HepG2 (cell line): ENCODE results near the gene CTDSP2. TPM values are rescaled to one million over a fixed set of nuclear protein-coding genes. Genes with fewer than 3 reads are reported as not detected.

Experiments used
- ATAC-seq: fragments of 200-7000 bp; cut with Tn5 transposase; 3 replicates; pipeline ENCODE4 v1.9.1; 2020; ENCODE audit warnings: mild to moderate bottlenecking, moderate library complexity
- BruUV-seq: library from RNA; stranded (reverse); fragments of 400-500 nt; replicated peaks from 2 replicates; lab custom pipeline; 2021; lab: Mats Ljungman, UMichigan
- CTCF ChIA-PET: fragments of 300-600 bp; formaldehyde crosslinking; extraction: SDS; loops from one replicate; lab custom pipeline; 2021; ENCODE audit warnings: low total read pairs, inconsistent platforms, low intra/inter-chr PET ratio; lab: Yijun Ruan, JAX
- POLR2A ChIA-PET: fragments of 350-600 bp; sonication (Branson Sonifier 250); formaldehyde crosslinking; loops from one replicate; lab custom pipeline; 2020; ENCODE audit warnings: antibody characterized with exemption, inconsistent platforms; lab: Yijun Ruan, JAX
- DNase-seq: peaks from one replicate; pipeline ENCODE4 v3.0.0-alpha.2; 2015; ENCODE audit warnings: low spot score
- FAIRE-seq: peaks from 3 replicates; lab custom pipeline; 2011; peaks lifted over from hg19 to GRCh38; lab: Jason Lieb, UNC
- H2AFZ ChIP-seq: one replicate; pipeline ENCODE4 v1.6.1; 2011; ENCODE audit warnings: low read length, inconsistent platforms
- H3K27ac ChIP-seq: fragments of 300-600 bp; 3 replicates; pipeline ENCODE4 v1.8.0; 2011; ENCODE audit warnings: mixed run types, mild to moderate bottlenecking, mixed read lengths, low read length, inconsistent platforms; ENCODE audit not compliant: insufficient read depth; ENCODE audit errors: extremely low read length
- H3K27me3 ChIP-seq, 2 experiments: fragments of 200-600 bp in 1 of 2; 2 replicates in 1 of 2; 3 replicates in 1 of 2; pipeline versions ENCODE4 v1.6.0 to v1.8.0; 2011; ENCODE audit warnings: low read length in 2 of 2, mild to moderate bottlenecking in 2 of 2, moderate library complexity in 2 of 2, inconsistent platforms in 1 of 2; ENCODE audit not compliant: insufficient read depth in 2 of 2, control insufficient read depth in 1 of 2
- H3K36me3 ChIP-seq, 2 experiments: fragments of 200-600 bp in 1 of 2; replicated peaks in 1 of 2; 2 replicates in 1 of 2; 3 replicates in 1 of 2; pipeline versions ENCODE4 v1.5.1 to v1.8.0; 2011; ENCODE audit warnings: low read length in 2 of 2, inconsistent platforms in 1 of 2; ENCODE audit not compliant: insufficient read depth in 2 of 2, control insufficient read depth in 1 of 2
- H3K4me1 ChIP-seq: 2 replicates; pipeline ENCODE4 v1.5.1; 2012; ENCODE audit warnings: low read length, inconsistent platforms; ENCODE audit not compliant: insufficient read depth
- H3K4me2 ChIP-seq: 2 replicates; pipeline ENCODE4 v1.6.0; 2011; ENCODE audit warnings: low read depth, low read length, inconsistent platforms
- H3K4me3 ChIP-seq, 3 experiments: fragments of 200-600 bp in 1 of 3; sonication (generic), shearing (Covaris generic) in 1 of 3; replicated peaks in 1 of 3; 2 replicates each; pipeline ENCODE4 v1.5.1; 2011 to 2016; ENCODE audit warnings: low read length in 3 of 3, inconsistent platforms in 2 of 3, low read depth in 2 of 3, mild to moderate bottlenecking in 2 of 3, control low read depth in 1 of 3, mixed read lengths in 1 of 3; ENCODE audit not compliant: insufficient read depth in 1 of 3
- H3K79me2 ChIP-seq: one replicate; pipeline ENCODE4 v1.6.1; 2011; ENCODE audit warnings: low read length, inconsistent platforms; ENCODE audit not compliant: insufficient read depth
- H3K9ac ChIP-seq: 2 replicates; pipeline ENCODE4 v1.6.0; 2011; ENCODE audit warnings: mild to moderate bottlenecking, low read depth, low read length, inconsistent platforms; ENCODE audit not compliant: insufficient read depth
- H3K9me3 ChIP-seq: 2 replicates; pipeline ENCODE4 v1.5.1; 2012; ENCODE audit warnings: mild to moderate bottlenecking, low read length
- H4K20me1 ChIP-seq: 2 replicates; pipeline ENCODE4 v1.6.0; 2011; ENCODE audit warnings: inconsistent platforms, mild to moderate bottlenecking, low read length, moderate library complexity; ENCODE audit not compliant: insufficient read depth
- CTCF ChIP-seq: sonication (generic); formaldehyde crosslinking; IDR thresholded peaks from 2 replicates; pipeline ENCODE4 v1.5.0; 2020; ENCODE audit warnings: mild to moderate bottlenecking, missing genetic modification reagents, moderate library complexity
- E2F5 ChIP-seq: sonication (generic); formaldehyde crosslinking; conservative IDR thresholded peaks from 2 replicates; pipeline ENCODE4 v1.4.0; 2020; ENCODE audit warnings: missing genetic modification reagents
- IRF1 ChIP-seq: sonication (generic); formaldehyde crosslinking; IDR thresholded peaks from 2 replicates; pipeline ENCODE4 v1.4.0; 2020; ENCODE audit warnings: low read depth, mild to moderate bottlenecking, missing genetic modification reagents
- KLF13 ChIP-seq: sonication (generic); formaldehyde crosslinking; IDR thresholded peaks from 2 replicates; pipeline ENCODE4 v1.4.0; 2020; ENCODE audit warnings: mild to moderate bottlenecking, missing genetic modification reagents
- MTERF4 ChIP-seq: sonication (generic); formaldehyde crosslinking; IDR thresholded peaks from 2 replicates; pipeline ENCODE4 v1.8.0; 2023; ENCODE audit warnings: mild to moderate bottlenecking, missing genetic modification reagents
- PHF20 ChIP-seq: sonication (generic); formaldehyde crosslinking; IDR thresholded peaks from 2 replicates; pipeline ENCODE4 v1.5.0; 2020; ENCODE audit warnings: mild to moderate bottlenecking, missing genetic modification reagents
- POLR2A ChIP-seq, 2 experiments: IDR thresholded peaks; 2 replicates each; pipeline ENCODE4 v1.6.1; 2011; ENCODE audit warnings: low read depth in 2 of 2, low read length in 2 of 2, mild to moderate bottlenecking in 1 of 2, moderate library complexity in 1 of 2; ENCODE audit not compliant: insufficient read depth in 1 of 2
- SP1 ChIP-seq, 2 experiments: fragments of 450-650 bp in 1 of 2; sonication (generic) in 1 of 2; formaldehyde crosslinking in 1 of 2; IDR thresholded peaks; 2 replicates each; pipeline versions ENCODE4 v1.4.0 to v1.6.1; 2016 to 2020; ENCODE audit warnings: missing genetic modification reagents in 1 of 2
- TGIF2 ChIP-seq: IDR thresholded peaks from 2 replicates; pipeline ENCODE4 v1.6.1; 2016; ENCODE audit warnings: control low read depth, missing compliant biosample characterization
- U2AF1 ChIP-seq: fragments of 200-400 bp; formaldehyde crosslinking; optimal IDR thresholded peaks from 2 replicates; pipeline ENCODE3; 2017; ENCODE audit warnings: mild to moderate bottlenecking, low read depth, low read length
- ZFP36L2 ChIP-seq: sonication (generic); formaldehyde crosslinking; IDR thresholded peaks from 2 replicates; pipeline ENCODE4 v1.4.0; 2020; ENCODE audit warnings: missing genetic modification reagents
- ZNF496 ChIP-seq: sonication (generic); formaldehyde crosslinking; IDR thresholded peaks from 2 replicates; pipeline ENCODE4 v1.8.1; 2023; ENCODE audit warnings: mild to moderate bottlenecking, moderate library complexity, missing genetic modification reagents; ENCODE audit not compliant: insufficient replicate concordance
- WGBS: methylation state at CpG from one replicate; pipeline ENCODE4 v1.1.6; 2017; ENCODE audit warnings: low lambda C conversion rate; 5-methylcytosine and 5-hydroxymethylcytosine counted together
- in situ Hi-C: cut with HindIII; loops from 2 replicates; pipeline ENCODE4 v1.10.0; 2017; ENCODE audit warnings: low pct_unique_long_range_greater_than_20kb; ENCODE audit not compliant: extremely low pct_ligation_motif_present
- intact Hi-C: fragments of 100-400 bp; cut with micrococcal nuclease; formaldehyde crosslinking; loops from one replicate; pipeline ENCODE4 v1.10.0; 2022; ENCODE audit not compliant: unreplicated experiment
- polyA plus RNA-seq, 8 experiments: library from polyadenylated mRNA; depleted of rRNA in 3 of 8; stranded (reverse) in 7 of 8; unstranded in 1 of 8; fragments of >200 nt; fragmentation: Illumina TruSeq in 4 of 8; extraction: Trizol in 4 of 8; gene quantifications; 2 replicates each; pipeline versions ENCODE4 v1.2.1 to v1.2.3, GENCODE V29; 2011 to 2016; ENCODE audit warnings: low read depth in 4 of 8, missing spikeins in 1 of 8, mixed read lengths in 1 of 8; ENCODE audit not compliant: insufficient read depth in 1 of 8
- total RNA-seq, 5 experiments: library from RNA; depleted of rRNA; stranded (reverse); fragments of >200 nt; fragmentation: Illumina TruSeq; extraction: Trizol; gene quantifications; 2 replicates each; pipeline ENCODE4 v1.2.3, GENCODE V29; 2016; ENCODE audit warnings: low read depth in 1 of 5
- TF ChIP-seq, protein P1 (sequence below): IDR thresholded peaks from 2 replicates; pipeline ENCODE4 v1.6.1; 2016; ENCODE audit warnings: low read depth, borderline replicate concordance

The CTDSP2 gene
- total and polyA plus RNA-seq, 2 of the 13 experiments (the other 11 are each of a cell fraction or from before 2014, with no cell fraction given): 38.1 to 82.5 TPM

DNA sequence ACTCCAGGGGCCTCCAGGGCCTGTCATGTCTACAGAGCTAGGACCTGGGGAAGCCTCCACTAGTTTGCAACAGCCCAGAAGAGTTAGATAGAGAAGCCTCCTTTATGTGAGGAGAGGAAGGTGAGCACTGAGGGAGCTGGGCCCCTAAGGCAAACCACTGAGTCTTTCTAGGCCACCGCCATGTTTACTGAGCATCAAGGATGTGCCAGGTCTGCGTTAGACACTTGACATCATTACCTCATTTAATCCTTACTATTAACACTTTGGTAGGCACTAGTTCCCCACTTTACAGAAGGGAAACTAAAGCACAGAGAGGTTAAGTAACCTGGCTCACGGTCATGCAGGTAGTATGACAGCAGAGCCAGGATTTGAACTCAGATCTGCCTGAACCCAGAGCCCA is 12.9 kb downstream of the CTDSP2 start:
- 90% methylated on average over 3 of the region's 3 CpGs for WGBS
- Histone ChIP-seq H3K36me3 (peaks cover 13 to 25% of the 10 kb centered on the region in 2 experiments), H2AFZ (no peak overlapping the region), H3K4me1 (peaks cover 63% of the 10 kb centered on the region), H4K20me1 (peaks cover 96% of the 10 kb centered on the region), H3K27ac (no peak overlapping the region), H3K27me3 (no peaks in the 10 kb centered on the region), H3K4me3 (no peak overlapping the region), H3K9me3 (no peaks in the 10 kb centered on the region), H3K9ac (no peak overlapping the region), H3K79me2 (peaks cover 85% of the 10 kb centered on the region), H3K4me2 (no peak overlapping the region)
- CTCF ChIA-PET: interaction anchor here (3.1 kb wide), 1 partner anchor 72 kb away, joined by 12 read pairs; no protein-coding TSS in a partner anchor
- BruUV-seq: no TSS peak
- DNase-seq (no peak), FAIRE-seq (no peak), ATAC-seq (no peak)
- intact Hi-C loops (no loop called here), in situ Hi-C loops (no loop called here)
- TF ChIP-seq, protein P1, sequence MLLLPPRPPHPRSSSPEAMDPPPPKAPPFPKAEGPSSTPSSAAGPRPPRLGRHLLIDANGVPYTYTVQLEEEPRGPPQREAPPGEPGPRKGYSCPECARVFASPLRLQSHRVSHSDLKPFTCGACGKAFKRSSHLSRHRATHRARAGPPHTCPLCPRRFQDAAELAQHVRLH (CRISPR knock-in tag): no peak
- TF ChIP-seq POLR2A (IDR thresholded peaks at IDR 0.05; ENCODE audit: insufficient read depth in 1 of 2, low read depth in 2 of 2, low read length in 2 of 2): 0 out of 4 replicates have a peak, but pooled peaks of 1 of the 2 experiments have one; percentile 18
- POLR2A ChIA-PET: no interaction called here

- H3K4me2 ChIP-seq: no peak overlapping the region
- ChIA-PET POLR2A (interaction anchor here (0.7 to 1.5 kb wide), 5 partner anchors 10 to 89 kb away, joined by 3 to 7 read pairs (median 5); partner anchors contain the start of gene CTDSP2), CTCF (interaction anchor here (3.9 kb wide), 1 partner anchor 72 kb away, joined by 165 read pairs; no protein-coding TSS in a partner anchor)
- H3K4me1 ChIP-seq: peaks cover 56% of the 10 kb centered on the region
- WGBS: 91% methylated on average over 10 of the region's 10 CpGs
- no peaks in the 10 kb centered on the region for H3K9me3 ChIP-seq
- FAIRE-seq: no peak
- H3K79me2 ChIP-seq: peaks cover 78% of the 10 kb centered on the region
- H4K20me1 ChIP-seq: peaks cover 91% of the 10 kb centered on the region
- no peak for ATAC-seq
- no peaks in the 10 kb centered on the region for H3K27me3 ChIP-seq
- H3K9ac ChIP-seq: no peak overlapping the region
- peaks cover 9 to 28% of the 10 kb centered on the region in 2 experiments for H3K36me3 ChIP-seq
- in situ Hi-C loops: no loop called here
- no peak overlapping the region for H3K4me3 ChIP-seq
- BruUV-seq: no TSS peak
- no peak overlapping the region for H3K27ac ChIP-seq
- intact Hi-C loops: no loop called here
- DNase-seq: no peak
- H2AFZ ChIP-seq: no peak overlapping the region
- TF ChIP-seq E2F5 (CRISPR knock-in tag) (no peak), U2AF1 (no peak), ZNF496 (CRISPR knock-in tag) (no peak), SP1 (IDR thresholded peaks at IDR 0.05) (no peak), SP1 (CRISPR knock-in tag; IDR thresholded peaks at IDR 0.05) (no peak), CTCF (no peak), ZFP36L2 (CRISPR knock-in tag) (no peak), TGIF2 (CRISPR knock-in tag) (no peak), PHF20 (CRISPR knock-in tag) (no peak), IRF1 (CRISPR knock-in tag) (no peak), MTERF4 (CRISPR knock-in tag) (no peak), KLF13 (CRISPR knock-in tag) (no peak)
Measured at GRCh38 chr12:57832966-57833365, 13.6 kb downstream of the CTDSP2 start.
